Smooth muscle cell (in vitro differentiated cells): ENCODE results near the gene ARHGAP25. TPM values are rescaled to one million over a fixed set of nuclear protein-coding genes. Genes with fewer than 3 reads are reported as not detected.

Experiments
- DNase-seq: peaks from one replicate; lab custom pipeline; 2025; ENCODE audit not compliant: unreplicated experiment; lab: John Stamatoyannopoulos, UW
- H2AFZ ChIP-seq: fragments of 200-600 bp; sonication (generic); 2 replicates; pipeline ENCODE4 v1.6.0; 2016; ENCODE audit warnings: antibody characterized with exemption, low read depth, mild to moderate bottlenecking
- H3F3A ChIP-seq: fragments of 200-600 bp; sonication (generic); 2 replicates; pipeline ENCODE4 v1.6.0; 2017; ENCODE audit warnings: antibody characterized with exemption, low read depth
- H3K27ac ChIP-seq: fragments of 200-600 bp; sonication (generic); 2 replicates; pipeline ENCODE4 v1.5.1; 2016; ENCODE audit warnings: low read depth, mild to moderate bottlenecking
- H3K27me3 ChIP-seq: fragments of 200-600 bp; sonication (generic); 2 replicates; pipeline ENCODE4 v1.6.1; 2016; ENCODE audit warnings: low read depth, mild to moderate bottlenecking
- H3K36me3 ChIP-seq: fragments of 200-600 bp; sonication (generic); 2 replicates; pipeline ENCODE4 v1.5.1; 2016; ENCODE audit warnings: low read depth
- H3K4me1 ChIP-seq: fragments of 200-600 bp; sonication (generic); 2 replicates; pipeline ENCODE4 v1.5.1; 2016; ENCODE audit warnings: low read depth
- H3K4me2 ChIP-seq: fragments of 200-600 bp; sonication (generic); 2 replicates; pipeline ENCODE4 v1.6.0; 2016; ENCODE audit warnings: mild to moderate bottlenecking
- H3K4me3 ChIP-seq: fragments of 200-600 bp; sonication (generic); 2 replicates; pipeline ENCODE4 v1.5.1; 2016; ENCODE audit warnings: mild to moderate bottlenecking
- H3K79me2 ChIP-seq: fragments of 200-600 bp; sonication (generic); 2 replicates; pipeline ENCODE4 v1.6.0; 2016; ENCODE audit warnings: low read depth, mild to moderate bottlenecking
- H3K9ac ChIP-seq: fragments of 200-600 bp; sonication (generic); 2 replicates; pipeline ENCODE4 v1.6.0; 2016; ENCODE audit warnings: low read depth
- H3K9me3 ChIP-seq: fragments of 200-600 bp; sonication (generic); replicated peaks from 2 replicates; pipeline ENCODE4 v1.5.1; 2016; ENCODE audit warnings: low read depth
- H4K20me1 ChIP-seq: fragments of 200-600 bp; sonication (generic); 2 replicates; pipeline ENCODE4 v1.6.0; 2016; ENCODE audit warnings: low read depth
- WGBS: methylation state at CpG from one replicate; pipeline ENCODE4 v1.1.7; 2016; ENCODE audit warnings: low lambda C conversion rate; 5-methylcytosine and 5-hydroxymethylcytosine counted together
- polyA plus RNA-seq: library from polyadenylated mRNA; unstranded; fragments of >200 nt; fragmentation: Nextera tagmentation; extraction: Ambion mirVana; gene quantifications from 2 replicates; pipeline ENCODE4 v1.2.1, GENCODE V29; 2016
- total RNA-seq: library from RNA; depleted of rRNA; stranded (reverse); fragments of >200 nt; gene quantifications from 2 replicates; pipeline ENCODE4 v1.2.3, GENCODE V29; 2014
- TF ChIP-seq, protein P1 (sequence below): fragments of 200-600 bp; sonication (generic); IDR thresholded peaks from 2 replicates; pipeline ENCODE4 v1.5.1; 2017; ENCODE audit warnings: borderline replicate concordance, mild to moderate bottlenecking, antibody characterized with exemption; ENCODE audit not compliant: insufficient read depth, poor library complexity, severe bottlenecking

ARHGAP25 gene, protein sequence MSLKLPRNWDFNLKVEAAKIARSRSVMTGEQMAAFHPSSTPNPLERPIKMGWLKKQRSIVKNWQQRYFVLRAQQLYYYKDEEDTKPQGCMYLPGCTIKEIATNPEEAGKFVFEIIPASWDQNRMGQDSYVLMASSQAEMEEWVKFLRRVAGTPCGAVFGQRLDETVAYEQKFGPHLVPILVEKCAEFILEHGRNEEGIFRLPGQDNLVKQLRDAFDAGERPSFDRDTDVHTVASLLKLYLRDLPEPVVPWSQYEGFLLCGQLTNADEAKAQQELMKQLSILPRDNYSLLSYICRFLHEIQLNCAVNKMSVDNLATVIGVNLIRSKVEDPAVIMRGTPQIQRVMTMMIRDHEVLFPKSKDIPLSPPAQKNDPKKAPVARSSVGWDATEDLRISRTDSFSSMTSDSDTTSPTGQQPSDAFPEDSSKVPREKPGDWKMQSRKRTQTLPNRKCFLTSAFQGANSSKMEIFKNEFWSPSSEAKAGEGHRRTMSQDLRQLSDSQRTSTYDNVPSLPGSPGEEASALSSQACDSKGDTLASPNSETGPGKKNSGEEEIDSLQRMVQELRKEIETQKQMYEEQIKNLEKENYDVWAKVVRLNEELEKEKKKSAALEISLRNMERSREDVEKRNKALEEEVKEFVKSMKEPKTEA
- total RNA-seq (1.2 and 2.0 TPM in 2 replicates), polyA plus RNA-seq (1.5 and 2.7 TPM in 2 replicates)

DNA sequence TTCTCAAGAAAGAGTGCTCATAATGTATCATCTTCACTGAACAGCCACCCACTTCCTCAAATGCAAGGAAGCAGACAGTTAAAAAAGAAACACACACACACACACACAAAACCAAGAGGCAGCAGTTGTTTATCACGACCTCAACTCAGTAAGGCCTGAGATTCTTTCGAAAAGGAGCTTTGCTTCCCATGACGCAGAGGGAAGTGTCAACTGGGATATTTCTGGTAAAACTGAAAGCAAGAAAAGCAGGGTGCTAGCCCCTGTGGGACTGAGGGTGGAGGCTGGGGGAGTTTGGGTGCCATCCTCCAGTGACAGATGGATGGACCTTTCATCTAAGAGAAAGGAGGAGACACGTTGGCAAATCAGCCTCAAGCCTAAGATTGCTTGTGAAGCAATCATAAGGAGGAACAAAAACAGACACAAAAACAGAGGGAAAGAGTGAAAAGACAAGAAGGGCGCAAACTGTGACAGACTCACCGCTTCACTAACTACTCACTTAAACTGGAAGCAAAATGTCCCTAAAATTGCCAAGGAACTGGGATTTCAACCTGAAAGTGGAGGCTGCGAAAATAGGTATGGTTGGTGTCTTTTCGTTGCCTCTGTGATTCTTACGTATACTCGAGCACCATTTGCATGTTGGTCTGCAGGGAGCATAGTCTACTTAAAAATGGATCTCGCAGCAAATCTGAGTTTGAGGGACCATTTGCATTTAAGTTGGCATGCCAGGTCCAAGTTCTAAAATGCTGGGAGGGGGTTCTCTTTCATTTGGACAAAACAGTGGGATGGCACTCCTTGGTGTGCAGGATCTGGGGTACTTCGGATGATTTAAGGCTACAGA lies at the start of gene ARHGAP25:
ARHGAP25 (plus strand) TSS at position 124 of the 838 bp plus-strand sequence; CDS start at position 513, 389 bp downstream.
- Histone ChIP-seq H3K27me3 (no peaks in the 10 kb centered on the region), H3K9ac (peak within 1 kb of the TSS; percentile 11), H3K79me2 (no peaks in the 10 kb centered on the region), H3K9me3 (no peaks in the 10 kb centered on the region), H3K4me3 (no peak within 1 kb of the TSS), H4K20me1 (no peaks in the 10 kb centered on the region), H3K4me2 (peak within 1 kb of the TSS; percentile 51), H3F3A (no peaks in the 10 kb centered on the region), H3K4me1 (no peaks in the 10 kb centered on the region), H2AFZ (peak within 1 kb of the TSS; percentile 75), H3K27ac (peak within 1 kb of the TSS; percentile 62), H3K36me3 (no peaks in the 10 kb centered on the region)
- WGBS, result 75% methylated on average over 12 of the region's 12 CpGs
- TF ChIP-seq, protein P1, sequence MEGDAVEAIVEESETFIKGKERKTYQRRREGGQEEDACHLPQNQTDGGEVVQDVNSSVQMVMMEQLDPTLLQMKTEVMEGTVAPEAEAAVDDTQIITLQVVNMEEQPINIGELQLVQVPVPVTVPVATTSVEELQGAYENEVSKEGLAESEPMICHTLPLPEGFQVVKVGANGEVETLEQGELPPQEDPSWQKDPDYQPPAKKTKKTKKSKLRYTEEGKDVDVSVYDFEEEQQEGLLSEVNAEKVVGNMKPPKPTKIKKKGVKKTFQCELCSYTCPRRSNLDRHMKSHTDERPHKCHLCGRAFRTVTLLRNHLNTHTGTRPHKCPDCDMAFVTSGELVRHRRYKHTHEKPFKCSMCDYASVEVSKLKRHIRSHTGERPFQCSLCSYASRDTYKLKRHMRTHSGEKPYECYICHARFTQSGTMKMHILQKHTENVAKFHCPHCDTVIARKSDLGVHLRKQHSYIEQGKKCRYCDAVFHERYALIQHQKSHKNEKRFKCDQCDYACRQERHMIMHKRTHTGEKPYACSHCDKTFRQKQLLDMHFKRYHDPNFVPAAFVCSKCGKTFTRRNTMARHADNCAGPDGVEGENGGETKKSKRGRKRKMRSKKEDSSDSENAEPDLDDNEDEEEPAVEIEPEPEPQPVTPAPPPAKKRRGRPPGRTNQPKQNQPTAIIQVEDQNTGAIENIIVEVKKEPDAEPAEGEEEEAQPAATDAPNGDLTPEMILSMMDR, result no peak
- no peak for DNase-seq

DNA sequence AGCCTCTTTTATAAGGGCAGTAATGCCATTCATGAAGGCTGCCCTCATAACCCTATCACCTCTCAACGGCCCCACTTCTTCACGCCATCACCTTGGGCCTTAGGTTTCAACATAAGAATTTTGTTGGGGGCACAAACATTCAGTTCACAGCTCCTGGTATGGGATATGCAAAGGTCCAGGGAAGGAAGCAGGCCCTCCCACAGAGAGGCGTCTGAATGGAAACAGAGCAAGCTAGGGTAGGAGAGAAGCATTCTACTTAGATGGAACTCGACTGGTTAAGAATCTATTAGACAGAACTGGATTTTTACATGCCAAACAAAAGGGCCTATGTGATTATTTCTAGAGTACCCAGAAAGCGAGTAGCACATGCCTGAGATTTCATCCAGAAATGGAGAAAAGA lies 48.4 kb upstream of the ARHGAP25 start:
- H3K27ac ChIP-seq, result no peak overlapping the region
- H3K36me3 ChIP-seq, result no peaks in the 10 kb centered on the region
- H3F3A ChIP-seq, result no peaks in the 10 kb centered on the region
- no peak overlapping the region for H2AFZ ChIP-seq
- H3K4me2 ChIP-seq, result no peak overlapping the region
- no peaks in the 10 kb centered on the region for H3K27me3 ChIP-seq
- WGBS, result 78% methylated on average over 5 of the region's 5 CpGs
- no peaks in the 10 kb centered on the region for H3K79me2 ChIP-seq
- H3K4me3 ChIP-seq, result no peak overlapping the region
- DNase-seq, result no peak
- H3K9me3 ChIP-seq, result no peaks in the 10 kb centered on the region
- H4K20me1 ChIP-seq, result no peaks in the 10 kb centered on the region
- H3K9ac ChIP-seq, result no peak overlapping the region
- TF ChIP-seq, protein P1, result no peak
- peaks cover 6% of the 10 kb centered on the region for H3K4me1 ChIP-seq

DNA sequence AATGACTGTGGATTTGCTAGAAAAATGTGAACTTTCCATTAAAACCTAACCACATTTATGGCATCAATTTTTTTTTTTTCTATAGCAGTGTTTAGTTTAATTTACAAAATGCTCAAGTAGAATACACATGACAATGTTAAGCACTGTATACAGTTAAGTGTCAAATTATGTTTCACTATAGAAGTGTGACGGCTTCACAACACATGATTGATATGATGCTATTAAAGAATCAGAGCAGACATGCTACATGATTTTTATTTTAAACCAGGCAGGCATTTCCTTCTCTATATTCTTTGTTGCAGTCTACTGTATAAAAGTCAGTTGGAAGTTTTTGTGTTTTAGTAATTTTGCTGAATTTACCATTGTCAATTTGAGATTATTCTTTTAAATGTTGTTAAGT lies 47.6 kb upstream of the ARHGAP25 start:
- Histone ChIP-seq H3K4me2 (no peak overlapping the region), H3K27me3 (no peaks in the 10 kb centered on the region), H3K27ac (no peak overlapping the region), H3K9me3 (no peaks in the 10 kb centered on the region), H3K36me3 (no peaks in the 10 kb centered on the region), H3F3A (no peaks in the 10 kb centered on the region), H3K4me3 (no peak overlapping the region), H3K9ac (no peak overlapping the region), H3K4me1 (peaks cover 6% of the 10 kb centered on the region), H3K79me2 (no peaks in the 10 kb centered on the region), H2AFZ (no peak overlapping the region), H4K20me1 (no peaks in the 10 kb centered on the region)
- WGBS, result 96% methylated on average over 1 of the region's 1 CpG
- TF ChIP-seq, protein P1, result no peak
- DNase-seq, result no peak
